B cell (primary cell): ENCODE measurements around the gene ELK4. TPM values are rescaled to one million over a fixed set of nuclear protein-coding genes. Genes with fewer than 3 reads are reported as not detected.
"Not testable (repeated sequence)": the region's sequence is repeated elsewhere in the genome, so short reads cannot be mapped to it uniquely, and the experiment has no call there.

Experiments used
- ATAC-seq: fragments of 200-7000 bp; cut with Tn5 transposase; one replicate; pipeline ENCODE4 v1.10.0; 2021; ENCODE audit warnings: low read depth, mild to moderate bottlenecking, moderate number of reproducible peaks, moderate library complexity
- CTCF ChIA-PET: fragments of 350-600 bp; sonication (Branson Sonifier 250); formaldehyde crosslinking; loops from one replicate; lab custom pipeline; 2021; ENCODE audit warnings: antibody characterized with exemption, inconsistent platforms; lab: Charles Lee
- POLR2A ChIA-PET: fragments of 350-600 bp; sonication (Branson Sonifier 250); formaldehyde crosslinking; loops from one replicate; lab custom pipeline; 2021; ENCODE audit warnings: antibody characterized with exemption; lab: Charles Lee
- DNase-seq: peaks from one replicate; pipeline ENCODE4 v3.0.0; 2013
- H2AFZ ChIP-seq: 2 replicates; pipeline ENCODE4 v1.6.1; 2012; ENCODE audit warnings: mild to moderate bottlenecking, low read depth, low read length; ENCODE audit not compliant: insufficient read depth, poor library complexity, severe bottlenecking
- H3K27ac ChIP-seq, 2 donors: 1 replicate in 1 of 2; 2 replicates in 1 of 2; pipeline ENCODE4 v1.5.1; 2012 to 2013; ENCODE audit warnings: low read length in 2 of 2, mild to moderate bottlenecking in 2 of 2, moderate library complexity in 1 of 2
- H3K27me3 ChIP-seq, 4 experiments: fragments of 200-600 bp in 1 of 4; sonication (generic) in 1 of 4; replicated peaks in 1 of 4; 1 replicate in 2 of 4; 2 replicates in 2 of 4; pipeline versions ENCODE4 v1.6.1 to v1.7.0; 2013 to 2016; ENCODE audit warnings: low read length in 3 of 4, mild to moderate bottlenecking in 2 of 4, mixed read lengths in 1 of 4, moderate library complexity in 1 of 4; ENCODE audit not compliant: insufficient read depth in 4 of 4, control insufficient read depth in 3 of 4; ENCODE audit errors: control extremely low read depth in 1 of 4
- H3K36me3 ChIP-seq, 2 experiments: replicated peaks in 1 of 2; 1 replicate in 1 of 2; 2 replicates in 1 of 2; pipeline versions ENCODE4 v1.6.1 to v1.7.1; 2013; ENCODE audit warnings: low read length in 1 of 2; ENCODE audit not compliant: insufficient read depth in 2 of 2, control insufficient read depth in 1 of 2; ENCODE audit errors: control extremely low read depth in 1 of 2, extremely low read depth in 1 of 2
- H3K4me1 ChIP-seq, 2 donors: fragments of 200-600 bp in 1 of 2; sonication (generic) in 1 of 2; 1 replicate in 1 of 2; 2 replicates in 1 of 2; pipeline versions ENCODE4 v1.5.1 to v1.6.1; 2013 to 2017; ENCODE audit warnings: low read length in 2 of 2; ENCODE audit not compliant: control insufficient read depth in 2 of 2, insufficient read depth in 2 of 2
- H3K4me2 ChIP-seq: replicated peaks from 2 replicates; pipeline ENCODE3; 2012; ENCODE audit warnings: mild to moderate bottlenecking, low read depth, low read length; ENCODE audit not compliant: poor library complexity, severe bottlenecking
- H3K4me3 ChIP-seq, 5 experiments: fragments of 200-600 bp in 1 of 5; sonication (generic) in 1 of 5; 1 replicate in 3 of 5; 2 replicates in 2 of 5; pipeline versions ENCODE4 v1.5.1 to v1.7.0; 2011 to 2016; ENCODE audit warnings: low read length in 4 of 5, mild to moderate bottlenecking in 4 of 5, low read depth in 2 of 5, control low read depth in 1 of 5, moderate library complexity in 1 of 5; ENCODE audit not compliant: insufficient read depth in 1 of 5; ENCODE audit errors: control extremely low read depth in 1 of 5, extremely low read depth in 1 of 5
- H3K79me2 ChIP-seq: fragments of 200-600 bp; sonication (generic); one replicate; pipeline ENCODE4 v1.6.0; 2016; ENCODE audit warnings: low read length; ENCODE audit not compliant: control insufficient read depth, insufficient read depth
- H3K9ac ChIP-seq: fragments of 200-600 bp; sonication (generic); 2 replicates; pipeline ENCODE4 v1.6.1; 2017; ENCODE audit warnings: mild to moderate bottlenecking, low read length, moderate library complexity
- H3K9me3 ChIP-seq, 3 donors: one replicate each; pipeline versions ENCODE4 v1.6.1 to v1.7.1; 2013; ENCODE audit warnings: low read length in 2 of 3; ENCODE audit not compliant: control insufficient read depth in 2 of 3, insufficient read depth in 1 of 3; ENCODE audit errors: control extremely low read depth in 1 of 3
- H4K20me1 ChIP-seq: 2 replicates; pipeline ENCODE4 v1.6.0; 2012; ENCODE audit warnings: mild to moderate bottlenecking, low read length; ENCODE audit not compliant: insufficient read depth, control insufficient read depth, poor library complexity, severe bottlenecking
- H3K27ac Mint-ChIP-seq: one replicate; pipeline ENCODE4 v1.8.0; 2021; ENCODE audit warnings: mixed read lengths
- H3K27me3 Mint-ChIP-seq: one replicate; pipeline ENCODE4 v1.8.0; 2021; ENCODE audit warnings: mixed read lengths
- H3K4me1 Mint-ChIP-seq: one replicate; pipeline ENCODE4 v1.8.0; 2021; ENCODE audit warnings: mixed read lengths
- H3K4me3 Mint-ChIP-seq: one replicate; pipeline ENCODE4 v1.8.0; 2021; ENCODE audit warnings: mixed read lengths
- H3K9me3 Mint-ChIP-seq: one replicate; pipeline ENCODE4 v1.8.0; 2022; ENCODE audit warnings: mixed read lengths; ENCODE audit not compliant: insufficient read depth
- EZH2 ChIP-seq: IDR thresholded peaks from 2 replicates; pipeline ENCODE4 v1.6.1; 2012; ENCODE audit warnings: borderline replicate concordance, low read depth, mild to moderate bottlenecking, moderate library complexity, low read length; ENCODE audit not compliant: insufficient read depth, poor library complexity, severe bottlenecking
- WGBS: methylation state at CpG from one replicate; pipeline ENCODE4 v1.1.5; 2013; ENCODE audit warnings: missing lambda C conversion rate; ENCODE audit not compliant: insufficient coverage; 5-methylcytosine and 5-hydroxymethylcytosine counted together
- intact Hi-C: fragments of 100-400 bp; cut with micrococcal nuclease; formaldehyde crosslinking; loops from one replicate; pipeline ENCODE4 v1.10.0; 2022
- polyA plus RNA-seq: library from polyadenylated mRNA; depleted of rRNA; stranded (reverse); fragments of >200 nt; gene quantifications from 2 replicates; pipeline ENCODE4 v1.2.3, GENCODE V29; 2012
- total RNA-seq, 2 donors: library from RNA; stranded (reverse); fragments of 120-200 nt in 1 of 2; gene quantifications; 1 replicate in 1 of 2; 2 replicates in 1 of 2; pipeline versions ENCODE4 v1.2.3 to v1.2.4, GENCODE V29; 2013 to 2022
- TF ChIP-seq, protein P1 (sequence below): fragments of 200-600 bp; IDR thresholded peaks from one replicate; pipeline ENCODE4 v1.8.0; 2022; ENCODE audit warnings: antibody characterized with exemption, mild to moderate bottlenecking

ELK4 gene
- total and polyA plus RNA-seq, 2 donors (not counting 1 experiment from before 2014, with no cell fraction given): 11.0 to 151 TPM

GRCh38 chr1:205636138-205636530, 4.3 kb upstream of the ELK4 start:
- H3K4me1 ChIP-seq, POLR2A ChIA-PET, H3K27me3 ChIP-seq, H2AFZ ChIP-seq, H3K27ac Mint-ChIP-seq, H3K4me1 Mint-ChIP-seq, H3K9me3 ChIP-seq, H3K36me3 ChIP-seq, DNase-seq, H4K20me1 ChIP-seq, H3K9ac ChIP-seq, H3K79me2 ChIP-seq, ATAC-seq, H3K4me3 ChIP-seq, H3K4me3 Mint-ChIP-seq, H3K9me3 Mint-ChIP-seq, H3K4me2 ChIP-seq, H3K27me3 Mint-ChIP-seq, H3K27ac ChIP-seq: not testable (repeated sequence)
- CTCF ChIA-PET: interaction anchor here (1.1 to 4.4 kb wide), 6 partner anchors 14 to 283 kb away, joined by 3 to 32 read pairs (median 4); no protein-coding TSS in a partner anchor
- 100% methylated on average over 6 of the region's 7 CpGs for WGBS
- intact Hi-C loops: loop anchor here (10.0 kb wide), 1 partner anchor 321 kb away; no protein-coding TSS in a partner anchor

DNA sequence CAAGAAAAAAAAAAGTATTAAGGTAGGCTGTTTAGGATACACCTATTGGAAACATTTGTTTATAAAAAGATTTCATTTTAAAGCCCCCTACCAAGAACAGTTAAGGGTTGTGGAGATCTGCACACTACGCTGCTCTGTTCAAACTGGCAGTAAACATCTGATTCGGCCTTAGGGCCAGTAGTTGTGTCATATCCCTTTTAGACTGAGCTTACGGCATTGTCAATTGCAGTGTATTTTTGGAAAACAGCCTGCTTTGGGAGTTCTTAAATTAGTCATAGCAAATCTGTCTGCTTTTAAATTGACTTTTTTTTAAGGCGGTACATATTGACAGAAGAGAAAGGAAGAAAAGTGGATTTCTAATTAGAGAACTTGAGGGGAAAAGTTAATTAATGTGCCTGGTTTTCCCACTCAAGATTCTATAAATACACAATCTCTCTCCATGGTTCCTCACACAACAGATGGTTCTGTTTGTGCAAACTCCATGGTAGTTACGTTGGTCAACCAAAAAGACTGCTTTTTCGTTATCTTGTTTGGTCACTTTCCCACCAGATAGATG, 1.7 kb upstream of the ELK4 start:
- ChIA-PET CTCF (interaction anchor here (1.0 to 6.9 kb wide), 9 partner anchors 15 to 139 kb away, joined by 3 to 287 read pairs (median 6); no protein-coding TSS in a partner anchor), POLR2A (interaction anchor here (3.1 kb wide), 1 partner anchor 40 kb away, joined by 65 read pairs; no protein-coding TSS in a partner anchor)
- peaks cover 23 to 28% of the 10 kb centered on the region in 2 donors for H3K4me1 ChIP-seq
- no peak overlapping the region for H3K4me2 ChIP-seq
- H3K4me1 Mint-ChIP-seq: peaks cover 31% of the 10 kb centered on the region
- no peaks in the 10 kb centered on the region for H3K27me3 Mint-ChIP-seq
- TF ChIP-seq, protein P1, sequence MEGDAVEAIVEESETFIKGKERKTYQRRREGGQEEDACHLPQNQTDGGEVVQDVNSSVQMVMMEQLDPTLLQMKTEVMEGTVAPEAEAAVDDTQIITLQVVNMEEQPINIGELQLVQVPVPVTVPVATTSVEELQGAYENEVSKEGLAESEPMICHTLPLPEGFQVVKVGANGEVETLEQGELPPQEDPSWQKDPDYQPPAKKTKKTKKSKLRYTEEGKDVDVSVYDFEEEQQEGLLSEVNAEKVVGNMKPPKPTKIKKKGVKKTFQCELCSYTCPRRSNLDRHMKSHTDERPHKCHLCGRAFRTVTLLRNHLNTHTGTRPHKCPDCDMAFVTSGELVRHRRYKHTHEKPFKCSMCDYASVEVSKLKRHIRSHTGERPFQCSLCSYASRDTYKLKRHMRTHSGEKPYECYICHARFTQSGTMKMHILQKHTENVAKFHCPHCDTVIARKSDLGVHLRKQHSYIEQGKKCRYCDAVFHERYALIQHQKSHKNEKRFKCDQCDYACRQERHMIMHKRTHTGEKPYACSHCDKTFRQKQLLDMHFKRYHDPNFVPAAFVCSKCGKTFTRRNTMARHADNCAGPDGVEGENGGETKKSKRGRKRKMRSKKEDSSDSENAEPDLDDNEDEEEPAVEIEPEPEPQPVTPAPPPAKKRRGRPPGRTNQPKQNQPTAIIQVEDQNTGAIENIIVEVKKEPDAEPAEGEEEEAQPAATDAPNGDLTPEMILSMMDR: no peak
- no peak for TF ChIP-seq EZH2
- H3K4me3 ChIP-seq: no peak overlapping the region
- H3K9me3 ChIP-seq: no peaks in the 10 kb centered on the region
- intact Hi-C loops: loop anchor here (5.0 to 10.0 kb wide), 2 partner anchors 319 to 1049 kb away; partner anchors contain the start of gene MAPKAPK2
- H3K9me3 Mint-ChIP-seq: no peaks in the 10 kb centered on the region
- H3K79me2 ChIP-seq: peaks cover 25% of the 10 kb centered on the region
- no peak overlapping the region for H3K27ac Mint-ChIP-seq
- 83% methylated on average over 3 of the region's 6 CpGs for WGBS
- no peak overlapping the region for H2AFZ ChIP-seq
- no peak overlapping the region for H3K27ac ChIP-seq
- no peak overlapping the region for H3K4me3 Mint-ChIP-seq
- H3K27me3 ChIP-seq: no peaks in the 10 kb centered on the region
- H4K20me1 ChIP-seq: peaks cover 11% of the 10 kb centered on the region
- ATAC-seq (no peak), DNase-seq (no peak)
- no peaks in the 10 kb centered on the region for H3K36me3 ChIP-seq
- no peak overlapping the region for H3K9ac ChIP-seq
